Measurements from ENCODE around the gene TUB. TPM values are rescaled to one million over a fixed set of nuclear protein-coding genes. Genes with fewer than 3 reads are reported as not detected.

Gene TUB
- total and polyA plus RNA-seq, 11 donors, result 4.7 to 38.8 (median 18.4) TPM

- no peak for TF ChIP-seq POLR2A (IDR thresholded peaks at IDR 0.05)
- TF ChIP-seq CTCF (IDR thresholded peaks at IDR 0.05), result no peak
- intact Hi-C loops (cut with DNase I), result loop anchor here in 1 of 10 donors (10.0 kb wide), 1 partner anchor 58 kb away; no protein-coding TSS in a partner anchor
- 86 to 92% (median 90%) methylated on average over 5 of the region's 5 CpGs for WGBS, 4 donors
Observed at GRCh38 chr11:8036986-8037385, 44.0 kb upstream of the TUB start.

GRCh38 chr11:8038393-8038792, 42.6 kb upstream of the TUB start:
- Histone ChIP-seq H3K4me3 (no peak overlapping the region), H3K27me3 (no peaks in the 10 kb centered on the region), H3K4me1 (peaks cover 0 to 28% (median 9%) of the 10 kb centered on the region in 12 donors), H3K36me3 (no peaks in the 10 kb centered on the region), H3K9me3 (no peaks in the 10 kb centered on the region), H3K27ac (no peak overlapping the region)
- intact Hi-C loops (cut with DNase I), result loop anchor here in 1 of 10 donors (10.0 kb wide), 1 partner anchor 56 kb away; no protein-coding TSS in a partner anchor
- WGBS, 4 donors, result 85 to 92% (median 91%) methylated on average over 7 to 8 of the region's 8 CpGs
- no peak for ATAC-seq
- TF ChIP-seq CTCF (IDR thresholded peaks at IDR 0.05) (no peak), POLR2A (IDR thresholded peaks at IDR 0.05) (no peak)
- DNase-seq, result no peak

More at GRCh38 chr11:8036986-8037385, 44.0 kb upstream of the TUB start:
- H3K27me3 ChIP-seq, result peaks cover 0 to 3% (median 0%) of the 10 kb centered on the region in 9 donors
- ATAC-seq (no peak), DNase-seq (no peak)
- H3K27ac ChIP-seq, result no peak overlapping the region
- H3K9me3 ChIP-seq, result no peaks in the 10 kb centered on the region
- peaks cover 0 to 35% (median 14%) of the 10 kb centered on the region in 12 donors for H3K4me1 ChIP-seq
- no peak overlapping the region for H3K4me3 ChIP-seq
- no peaks in the 10 kb centered on the region for H3K36me3 ChIP-seq

- H3K36me3 ChIP-seq, result no peaks in the 10 kb centered on the region
- DNase-seq (no peak), ATAC-seq (no peak)
- TF ChIP-seq CTCF (IDR thresholded peaks at IDR 0.05) (no peak), POLR2A (IDR thresholded peaks at IDR 0.05) (no peak)
- H3K9me3 ChIP-seq, result no peaks in the 10 kb centered on the region
- H3K4me1 ChIP-seq, result peaks cover 0 to 22% (median 6%) of the 10 kb centered on the region in 12 donors
- no peak overlapping the region for H3K4me3 ChIP-seq
- H3K27ac ChIP-seq, result no peak overlapping the region
- intact Hi-C loops (cut with DNase I), result loop anchor here in 1 of 10 donors (10.0 kb wide), 1 partner anchor 56 kb away; no protein-coding TSS in a partner anchor
- no peaks in the 10 kb centered on the region for H3K27me3 ChIP-seq
- WGBS, 4 donors, result 77 to 86% (median 82%) methylated on average over 10 to 12 of the region's 12 CpGs
Observed at GRCh38 chr11:8038811-8039529, 42.0 kb upstream of the TUB start.

- intact Hi-C loops (cut with DNase I), result loop anchor here in 1 of 10 donors (10.0 kb wide), 1 partner anchor 55 kb away; no protein-coding TSS in a partner anchor
- ATAC-seq (no peak), DNase-seq (no peak)
- no peak overlapping the region for H3K27ac ChIP-seq
- H3K4me1 ChIP-seq, result peaks cover 0 to 15% (median 6%) of the 10 kb centered on the region in 12 donors
- no peaks in the 10 kb centered on the region for H3K9me3 ChIP-seq
- H3K4me3 ChIP-seq, result no peak overlapping the region
- no peaks in the 10 kb centered on the region for H3K36me3 ChIP-seq
- WGBS, 4 donors, result 62 to 81% (median 76%) methylated on average over 10 of the region's 10 CpGs
- no peaks in the 10 kb centered on the region for H3K27me3 ChIP-seq
- TF ChIP-seq POLR2A (IDR thresholded peaks at IDR 0.05), result no peak
- TF ChIP-seq CTCF (IDR thresholded peaks at IDR 0.05), result no peak
Observed at GRCh38 chr11:8039530-8040260, 41.3 kb upstream of the TUB start.
